ENCODE measurements around the gene RASSF7.

The RASSF7 gene

GRCh38 chr11:555227-555779 is 5.5 kb upstream of the RASSF7 start:
- Histone ChIP-seq H3K4me3 (ENCODE audit: low read length) (peak overlapping the region; percentile 66), H3K27ac (ENCODE audit: low read depth, low read length) (no peak overlapping the region), H3K36me3 (ENCODE audit: insufficient read depth, low read length) (no peaks in the 10 kb centered on the region), H3K4me1 (ENCODE audit: insufficient read depth, low read length) (0 out of 2 replicates have a peak, but pooled peaks cover 7% of the 10 kb centered on the region), H3K9me3 (ENCODE audit: insufficient read depth, low read depth, low read length) (no peaks in the 10 kb centered on the region), H3K9ac (ENCODE audit: low read depth, low read length) (no peak overlapping the region), H3K27me3 (ENCODE audit: insufficient read depth, low read length) (peaks cover 41% of the 10 kb centered on the region)
- 2% methylated on average over 57 of the region's 57 CpGs for WGBS

DNA sequence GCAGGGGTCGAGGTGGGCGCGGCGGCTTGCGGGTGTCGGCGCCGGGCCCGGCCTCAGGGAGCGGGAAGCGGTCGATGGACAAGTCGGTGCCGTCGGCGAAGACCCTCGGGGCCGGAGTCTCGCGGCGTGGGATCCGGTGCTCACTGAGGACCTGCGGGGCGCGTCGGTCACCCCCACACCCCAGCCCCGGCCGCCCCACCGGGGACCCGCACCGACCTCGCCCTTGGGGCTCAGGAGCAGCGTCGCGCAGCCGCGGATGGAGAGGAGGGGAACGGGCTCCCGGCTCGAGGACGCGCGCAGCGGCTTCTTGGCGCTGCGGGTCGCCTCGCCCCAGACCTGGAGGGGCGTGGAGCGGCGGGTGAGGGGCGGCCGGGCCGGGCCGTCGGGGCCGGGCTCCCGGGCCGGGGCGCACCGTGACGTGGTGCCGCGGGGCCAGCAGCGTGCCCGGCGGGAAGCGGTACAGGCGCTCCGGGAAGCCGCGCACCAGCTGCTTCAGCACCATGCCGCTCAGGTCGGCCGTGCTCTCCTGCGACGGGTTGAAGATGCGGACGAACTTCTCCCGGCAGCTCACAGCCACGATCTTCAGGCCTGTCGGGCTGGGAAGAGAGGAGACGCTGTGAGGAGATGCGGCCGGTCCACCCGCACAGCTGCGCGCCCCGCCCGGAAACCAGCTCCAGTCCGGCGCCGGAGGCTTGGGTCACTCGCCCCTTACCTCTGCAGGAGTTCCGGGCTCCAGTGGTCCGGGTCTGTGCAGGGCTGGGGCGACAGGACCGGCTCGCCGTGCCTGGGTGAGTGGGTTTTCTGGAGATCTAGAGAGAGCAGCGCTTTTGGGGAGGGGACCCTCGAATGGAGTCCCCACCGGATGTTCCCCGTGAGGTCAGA is 4.7 kb upstream of the RASSF7 start:
- H3K4me1 ChIP-seq (ENCODE audit: insufficient read depth, low read length) = 0 out of 2 replicates have a peak, but pooled peaks cover 7% of the 10 kb centered on the region
- H3K9ac ChIP-seq (ENCODE audit: low read depth, low read length) = peak overlapping the region; percentile 40; the same call in 1 of the 2 replicates
- H3K27me3 ChIP-seq (ENCODE audit: insufficient read depth, low read length) = peaks cover 41% of the 10 kb centered on the region
- WGBS = 5% methylated on average over 104 of the region's 104 CpGs
- H3K4me3 ChIP-seq (ENCODE audit: low read length) = peak overlapping the region; percentile 66
- no peaks in the 10 kb centered on the region for H3K36me3 ChIP-seq (ENCODE audit: insufficient read depth, low read length)
- H3K9me3 ChIP-seq (ENCODE audit: insufficient read depth, low read depth, low read length) = no peaks in the 10 kb centered on the region
- H3K27ac ChIP-seq (ENCODE audit: low read depth, low read length) = no peak overlapping the region

GRCh38 chr11:556662-557256 is 4.0 kb upstream of the RASSF7 start:
- Histone ChIP-seq H3K36me3 (ENCODE audit: insufficient read depth, low read length) (no peaks in the 10 kb centered on the region), H3K4me3 (ENCODE audit: low read length) (peak overlapping the region; percentile 66), H3K9ac (ENCODE audit: low read depth, low read length) (no peak overlapping the region), H3K9me3 (ENCODE audit: insufficient read depth, low read depth, low read length) (no peaks in the 10 kb centered on the region), H3K27me3 (ENCODE audit: insufficient read depth, low read length) (peaks cover 41% of the 10 kb centered on the region), H3K4me1 (ENCODE audit: insufficient read depth, low read length) (0 out of 2 replicates have a peak, but pooled peaks cover 9% of the 10 kb centered on the region), H3K27ac (ENCODE audit: low read depth, low read length) (no peak overlapping the region)
- whole genome bisulfite sequencing = 75% methylated on average over 22 of the region's 22 CpGs

- Histone ChIP-seq H3K9me3 (ENCODE audit: insufficient read depth, low read depth, low read length) (no peaks in the 10 kb centered on the region), H3K27ac (ENCODE audit: low read depth, low read length) (no peak overlapping the region), H3K27me3 (ENCODE audit: insufficient read depth, low read length) (peaks cover 41% of the 10 kb centered on the region), H3K4me3 (ENCODE audit: low read length) (no peak overlapping the region), H3K4me1 (ENCODE audit: insufficient read depth, low read length) (0 out of 2 replicates have a peak, but pooled peaks cover 9% of the 10 kb centered on the region), H3K36me3 (ENCODE audit: insufficient read depth, low read length) (no peaks in the 10 kb centered on the region), H3K9ac (ENCODE audit: low read depth, low read length) (no peak overlapping the region)
- 86% methylated on average over 24 of the region's 24 CpGs for WGBS
Observed at GRCh38 chr11:557328-558132, 3.2 kb upstream of the RASSF7 start.

GRCh38 chr11:558503-558902 is 2.3 kb upstream of the RASSF7 start:
- 91% methylated on average over 20 of the region's 20 CpGs for WGBS

GRCh38 chr11:559020-559620 is 1.6 kb upstream of the RASSF7 start:
- WGBS = 88% methylated on average over 15 of the region's 15 CpGs
- Histone ChIP-seq H3K4me1 (ENCODE audit: insufficient read depth, low read length) (0 out of 2 replicates have a peak, but pooled peaks cover 9% of the 10 kb centered on the region), H3K36me3 (ENCODE audit: insufficient read depth, low read length) (peaks cover 9% of the 10 kb centered on the region; the same call in 1 of the 2 replicates), H3K27ac (ENCODE audit: low read depth, low read length) (no peak overlapping the region), H3K9ac (ENCODE audit: low read depth, low read length) (no peak overlapping the region), H3K27me3 (ENCODE audit: insufficient read depth, low read length) (peaks cover 37% of the 10 kb centered on the region), H3K4me3 (ENCODE audit: low read length) (no peak overlapping the region), H3K9me3 (ENCODE audit: insufficient read depth, low read depth, low read length) (no peaks in the 10 kb centered on the region)

More at GRCh38 chr11:558503-558902, 2.3 kb upstream of the RASSF7 start:
- H3K9me3 ChIP-seq (ENCODE audit: insufficient read depth, low read depth, low read length) = no peaks in the 10 kb centered on the region
- no peak overlapping the region for H3K27ac ChIP-seq (ENCODE audit: low read depth, low read length)
- 0 out of 2 replicates have a peak, but pooled peaks cover 3% of the 10 kb centered on the region for H3K36me3 ChIP-seq (ENCODE audit: insufficient read depth, low read length)
- H3K9ac ChIP-seq (ENCODE audit: low read depth, low read length) = no peak overlapping the region
- H3K4me3 ChIP-seq (ENCODE audit: low read length) = no peak overlapping the region
- 0 out of 2 replicates have a peak, but pooled peaks cover 9% of the 10 kb centered on the region for H3K4me1 ChIP-seq (ENCODE audit: insufficient read depth, low read length)
- H3K27me3 ChIP-seq (ENCODE audit: insufficient read depth, low read length) = peaks cover 41% of the 10 kb centered on the region

- Histone ChIP-seq H3K9me3 (ENCODE audit: insufficient read depth, low read depth, low read length) (no peaks in the 10 kb centered on the region), H3K36me3 (ENCODE audit: insufficient read depth, low read length) (peaks cover 11% of the 10 kb centered on the region; the same call in 1 of the 2 replicates), H3K27me3 (ENCODE audit: insufficient read depth, low read length) (peaks cover 33% of the 10 kb centered on the region), H3K4me1 (ENCODE audit: insufficient read depth, low read length) (0 out of 2 replicates have a peak, but pooled peaks cover 9% of the 10 kb centered on the region), H3K9ac (ENCODE audit: low read depth, low read length) (peak overlapping the region; percentile 54; the same call in 1 of the 2 replicates), H3K27ac (ENCODE audit: low read depth, low read length) (no peak overlapping the region; the same call in 1 of the 2 replicates), H3K4me3 (ENCODE audit: low read length) (peak overlapping the region; percentile 61)
- 60% methylated on average over 17 of the region's 18 CpGs for WGBS
Observed at GRCh38 chr11:559712-560304, 962 bp upstream of the RASSF7 start.

DNA sequence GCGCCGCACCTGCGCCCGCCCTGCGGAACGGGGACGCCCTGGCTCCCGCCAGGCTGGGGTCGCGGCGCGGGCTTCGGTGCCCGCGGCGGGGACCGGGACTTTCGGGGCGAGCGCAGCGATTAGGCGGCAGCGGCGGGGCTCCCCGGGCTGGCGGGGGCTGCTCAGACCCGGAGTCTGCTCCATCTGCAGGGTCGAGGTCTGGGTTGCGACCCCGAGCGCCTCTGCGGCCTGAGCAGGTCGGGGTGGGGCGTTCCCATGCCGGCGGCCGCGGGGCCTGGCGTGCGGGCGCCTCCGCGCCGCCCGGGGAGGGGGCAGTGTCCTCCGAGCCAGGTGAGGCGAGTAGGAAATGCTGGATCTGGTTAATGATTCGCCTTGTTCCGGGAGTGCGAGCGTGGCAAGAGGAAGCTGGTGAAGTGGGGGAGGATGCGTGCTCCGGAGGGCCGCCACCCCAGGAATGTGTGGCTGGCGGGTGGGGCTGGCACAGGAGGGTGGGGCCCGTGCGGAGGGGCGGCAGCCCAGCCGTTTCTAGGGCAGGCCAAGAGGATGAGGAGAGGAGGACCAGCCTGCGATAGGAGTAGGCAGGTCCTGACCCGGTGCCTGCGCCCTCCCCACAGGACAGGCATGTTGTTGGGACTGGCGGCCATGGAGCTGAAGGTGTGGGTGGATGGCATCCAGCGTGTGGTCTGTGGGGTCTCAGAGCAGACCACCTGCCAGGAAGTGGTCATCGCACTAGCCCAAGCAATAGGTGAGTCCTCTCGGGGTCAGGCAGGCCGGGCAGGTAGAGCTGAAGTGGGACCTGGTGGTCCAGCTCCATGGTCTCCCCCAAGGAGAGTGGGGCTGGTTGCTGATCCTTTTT is 606 bp downstream of the RASSF7 start:
- peaks cover 13% of the 10 kb centered on the region; the same call in 1 of the 2 replicates for H3K4me1 ChIP-seq (ENCODE audit: insufficient read depth, low read length)
- H3K27ac ChIP-seq (ENCODE audit: low read depth, low read length) = no peak overlapping the region
- H3K9ac ChIP-seq (ENCODE audit: low read depth, low read length) = peak overlapping the region; percentile 56
- H3K36me3 ChIP-seq (ENCODE audit: insufficient read depth, low read length) = peaks cover 11% of the 10 kb centered on the region; the same call in 1 of the 2 replicates
- no peaks in the 10 kb centered on the region for H3K9me3 ChIP-seq (ENCODE audit: insufficient read depth, low read depth, low read length)
- WGBS = 9% methylated on average over 67 of the region's 67 CpGs
- H3K27me3 ChIP-seq (ENCODE audit: insufficient read depth, low read length) = peaks cover 20% of the 10 kb centered on the region
- peak overlapping the region; percentile 87 for H3K4me3 ChIP-seq (ENCODE audit: low read length)

DNA sequence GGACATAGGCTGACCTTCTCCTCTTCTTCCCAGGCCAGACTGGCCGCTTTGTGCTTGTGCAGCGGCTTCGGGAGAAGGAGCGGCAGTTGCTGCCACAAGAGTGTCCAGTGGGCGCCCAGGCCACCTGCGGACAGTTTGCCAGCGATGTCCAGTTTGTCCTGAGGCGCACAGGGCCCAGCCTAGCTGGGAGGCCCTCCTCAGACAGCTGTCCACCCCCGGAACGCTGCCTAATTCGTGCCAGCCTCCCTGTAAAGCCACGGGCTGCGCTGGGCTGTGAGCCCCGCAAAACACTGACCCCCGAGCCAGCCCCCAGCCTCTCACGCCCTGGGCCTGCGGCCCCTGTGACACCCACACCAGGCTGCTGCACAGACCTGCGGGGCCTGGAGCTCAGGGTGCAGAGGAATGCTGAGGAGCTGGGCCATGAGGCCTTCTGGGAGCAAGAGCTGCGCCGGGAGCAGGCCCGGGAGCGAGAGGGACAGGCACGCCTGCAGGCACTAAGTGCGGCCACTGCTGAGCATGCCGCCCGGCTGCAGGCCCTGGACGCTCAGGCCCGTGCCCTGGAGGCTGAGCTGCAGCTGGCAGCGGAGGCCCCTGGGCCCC is 1.4 kb downstream of the RASSF7 start:
- WGBS = 93% methylated on average over 29 of the region's 29 CpGs
- Histone ChIP-seq H3K4me1 (ENCODE audit: insufficient read depth, low read length) (peaks cover 8% of the 10 kb centered on the region; the same call in 1 of the 2 replicates), H3K27me3 (ENCODE audit: insufficient read depth, low read length) (peaks cover 12% of the 10 kb centered on the region), H3K9me3 (ENCODE audit: insufficient read depth, low read depth, low read length) (no peaks in the 10 kb centered on the region), H3K27ac (ENCODE audit: low read depth, low read length) (no peak overlapping the region), H3K36me3 (ENCODE audit: insufficient read depth, low read length) (peaks cover 13% of the 10 kb centered on the region; the same call in 1 of the 2 replicates), H3K9ac (ENCODE audit: low read depth, low read length) (no peak overlapping the region), H3K4me3 (ENCODE audit: low read length) (peak overlapping the region; percentile 87)

Measured in HUES64 (cell line).